Measurements from ENCODE around the gene GSK3A. TPM values are rescaled to one million over a fixed set of nuclear protein-coding genes. Genes with fewer than 3 reads are reported as not detected.

The GSK3A gene
- total and polyA plus RNA-seq, 9 of the 15 experiments (the other 6 are each of a cell fraction or from before 2014, with no cell fraction given), result 0.62 to 90.7 (median 33.3) TPM

- TF ChIP-seq, protein P1, sequence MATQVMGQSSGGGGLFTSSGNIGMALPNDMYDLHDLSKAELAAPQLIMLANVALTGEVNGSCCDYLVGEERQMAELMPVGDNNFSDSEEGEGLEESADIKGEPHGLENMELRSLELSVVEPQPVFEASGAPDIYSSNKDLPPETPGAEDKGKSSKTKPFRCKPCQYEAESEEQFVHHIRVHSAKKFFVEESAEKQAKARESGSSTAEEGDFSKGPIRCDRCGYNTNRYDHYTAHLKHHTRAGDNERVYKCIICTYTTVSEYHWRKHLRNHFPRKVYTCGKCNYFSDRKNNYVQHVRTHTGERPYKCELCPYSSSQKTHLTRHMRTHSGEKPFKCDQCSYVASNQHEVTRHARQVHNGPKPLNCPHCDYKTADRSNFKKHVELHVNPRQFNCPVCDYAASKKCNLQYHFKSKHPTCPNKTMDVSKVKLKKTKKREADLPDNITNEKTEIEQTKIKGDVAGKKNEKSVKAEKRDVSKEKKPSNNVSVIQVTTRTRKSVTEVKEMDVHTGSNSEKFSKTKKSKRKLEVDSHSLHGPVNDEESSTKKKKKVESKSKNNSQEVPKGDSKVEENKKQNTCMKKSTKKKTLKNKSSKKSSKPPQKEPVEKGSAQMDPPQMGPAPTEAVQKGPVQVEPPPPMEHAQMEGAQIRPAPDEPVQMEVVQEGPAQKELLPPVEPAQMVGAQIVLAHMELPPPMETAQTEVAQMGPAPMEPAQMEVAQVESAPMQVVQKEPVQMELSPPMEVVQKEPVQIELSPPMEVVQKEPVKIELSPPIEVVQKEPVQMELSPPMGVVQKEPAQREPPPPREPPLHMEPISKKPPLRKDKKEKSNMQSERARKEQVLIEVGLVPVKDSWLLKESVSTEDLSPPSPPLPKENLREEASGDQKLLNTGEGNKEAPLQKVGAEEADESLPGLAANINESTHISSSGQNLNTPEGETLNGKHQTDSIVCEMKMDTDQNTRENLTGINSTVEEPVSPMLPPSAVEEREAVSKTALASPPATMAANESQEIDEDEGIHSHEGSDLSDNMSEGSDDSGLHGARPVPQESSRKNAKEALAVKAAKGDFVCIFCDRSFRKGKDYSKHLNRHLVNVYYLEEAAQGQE (IDR thresholded peaks at IDR 0.05; ENCODE audit: borderline replicate concordance), result no peak
- TF ChIP-seq, protein P1 (CRISPR knock-in tag; IDR thresholded peaks at IDR 0.05; ENCODE audit: low read depth), result no peak
- TF ChIP-seq, protein P2, sequence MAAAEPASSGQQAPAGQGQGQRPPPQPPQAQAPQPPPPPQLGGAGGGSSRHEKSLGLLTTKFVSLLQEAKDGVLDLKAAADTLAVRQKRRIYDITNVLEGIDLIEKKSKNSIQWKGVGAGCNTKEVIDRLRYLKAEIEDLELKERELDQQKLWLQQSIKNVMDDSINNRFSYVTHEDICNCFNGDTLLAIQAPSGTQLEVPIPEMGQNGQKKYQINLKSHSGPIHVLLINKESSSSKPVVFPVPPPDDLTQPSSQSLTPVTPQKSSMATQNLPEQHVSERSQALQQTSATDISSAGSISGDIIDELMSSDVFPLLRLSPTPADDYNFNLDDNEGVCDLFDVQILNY (CRISPR knock-in tag; IDR thresholded peaks at IDR 0.05), result no peak
- no peak for TF ChIP-seq KLF13 (tag; IDR thresholded peaks at IDR 0.05; ENCODE audit: borderline replicate concordance, low read depth)
- TF ChIP-seq FOXO4 (CRISPR knock-in tag; IDR thresholded peaks at IDR 0.05), result no peak
- no peak for TF ChIP-seq BRD9 (IDR thresholded peaks at IDR 0.05; ENCODE audit: low read depth, partially characterized antibody)
- no peak for TF ChIP-seq TAF7 (tag; IDR thresholded peaks at IDR 0.05)
- peak; percentile 38 for TF ChIP-seq RBBP5 (IDR thresholded peaks at IDR 0.05; ENCODE audit: borderline replicate concordance, insufficient read depth, low read length, poor library complexity, severe bottlenecking)
Measured at GRCh38 chr19:42255766-42256745, 13.7 kb upstream of the GSK3A start (continued).
